ENCODE measurements around the gene RPS28. TPM values are rescaled to one million over a fixed set of nuclear protein-coding genes. Genes with fewer than 3 reads are reported as not detected.
"Not testable (repeated sequence)": the region's sequence is repeated elsewhere in the genome, so short reads cannot be mapped to it uniquely, and the experiment has no call there.

Gene RPS28
- 1,000 to 10,000 TPM; 1,256 to 2,811 (median 2,461) TPM for polyA plus RNA-seq (ENCODE audit: low read depth in 6 of 6)

DNA sequence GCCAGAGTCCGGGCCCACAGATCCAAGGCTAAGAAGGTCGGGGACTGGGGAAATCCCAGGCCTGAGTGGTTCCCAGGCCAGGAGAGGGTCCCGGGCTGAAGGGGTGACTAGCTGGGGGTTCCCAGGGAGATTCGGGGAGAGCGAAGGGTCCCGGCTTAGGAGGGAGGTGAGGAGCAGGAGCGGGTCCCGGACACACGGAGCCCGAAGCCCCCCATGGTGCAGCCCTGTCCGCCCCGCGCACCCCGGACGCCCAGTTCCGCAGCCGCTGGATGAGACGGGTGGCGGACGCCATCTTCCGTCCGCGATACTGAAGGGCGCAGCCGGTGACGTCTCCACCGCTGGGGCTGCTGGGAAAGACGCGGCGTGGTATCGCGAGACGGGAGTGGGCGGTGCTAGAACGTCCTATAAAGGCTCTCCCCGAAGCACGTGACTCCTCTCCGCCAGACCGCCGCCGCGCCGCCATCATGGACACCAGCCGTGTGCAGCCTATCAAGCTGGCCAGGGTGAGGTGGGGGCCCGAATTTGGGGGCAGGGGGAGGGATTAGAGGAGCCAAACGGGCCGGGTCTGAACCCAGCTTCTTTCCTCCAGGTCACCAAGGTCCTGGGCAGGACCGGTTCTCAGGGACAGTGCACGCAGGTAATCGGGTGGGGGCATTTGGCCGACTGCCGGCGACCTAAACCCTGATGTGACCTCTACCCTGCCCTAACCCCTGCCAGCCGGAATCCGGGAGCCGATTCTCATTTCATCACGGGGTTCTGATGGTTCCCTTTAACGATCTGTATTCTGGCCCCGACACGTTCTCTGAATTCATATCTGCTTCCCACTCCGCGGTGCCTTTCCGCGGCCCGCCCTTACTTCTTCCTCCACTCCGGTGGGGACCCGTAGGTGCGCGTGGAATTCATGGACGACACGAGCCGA is at the start of gene RPS28, which contains the start of gene NDUFA7:
Gene RPS28, plus strand, starts transcription at position 430 of the 919 bp plus-strand sequence. Its CDS starts 35 bp downstream, at position 465.
Gene NDUFA7, minus strand, starts transcription at position 309 of the 919 bp plus-strand sequence. Its CDS starts 17 bp downstream, at position 292.
- H3K9me3 Mint-ChIP-seq = no peaks in the 10 kb centered on the region
- no peaks in the 10 kb centered on the region for H3K36me3 Mint-ChIP-seq
- peak within 1 kb of the TSS; percentile 92 to 100 (median 98) for H3K27ac Mint-ChIP-seq
- H3K27me3 Mint-ChIP-seq = no peaks in the 10 kb centered on the region
- DNase-seq (peak; percentile 96), ATAC-seq (ENCODE audit: low read depth in 2 of 2) (peak; percentile 96 to 97)
- H3K4me3 Mint-ChIP-seq = peak within 1 kb of the TSS; percentile 95 to 99 (median 98)
- H3K4me1 Mint-ChIP-seq = peaks cover 19 to 52% (median 33%) of the 10 kb centered on the region in 3 donors

DNA sequence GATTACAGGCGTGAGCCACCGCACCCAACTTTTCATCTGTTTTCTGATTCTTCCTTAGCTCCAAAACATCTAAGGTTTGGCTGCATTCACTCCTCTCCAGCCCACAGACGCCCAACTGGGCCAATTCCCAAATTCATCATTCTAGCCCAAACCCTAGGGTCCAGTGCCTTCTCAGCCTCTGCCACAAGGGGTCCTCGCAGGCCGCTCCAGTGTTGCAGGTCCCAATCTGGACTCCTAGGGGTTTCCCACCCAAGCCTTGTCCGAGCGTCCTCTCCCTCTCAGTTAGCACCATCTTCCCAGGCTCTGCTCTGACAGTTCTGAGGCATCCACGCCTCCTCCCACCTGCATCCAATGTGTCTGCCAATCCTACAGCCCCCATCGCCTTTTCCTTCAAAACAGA is 44.8 kb upstream of the RPS28 start:
- not testable (repeated sequence) for H3K36me3 Mint-ChIP-seq, H3K27me3 Mint-ChIP-seq, H3K27ac Mint-ChIP-seq, H3K4me1 Mint-ChIP-seq, H3K4me3 Mint-ChIP-seq, DNase-seq, H3K9me3 Mint-ChIP-seq
- ATAC-seq (ENCODE audit: low read depth in 2 of 2) = peak; percentile 46 to 50

DNA sequence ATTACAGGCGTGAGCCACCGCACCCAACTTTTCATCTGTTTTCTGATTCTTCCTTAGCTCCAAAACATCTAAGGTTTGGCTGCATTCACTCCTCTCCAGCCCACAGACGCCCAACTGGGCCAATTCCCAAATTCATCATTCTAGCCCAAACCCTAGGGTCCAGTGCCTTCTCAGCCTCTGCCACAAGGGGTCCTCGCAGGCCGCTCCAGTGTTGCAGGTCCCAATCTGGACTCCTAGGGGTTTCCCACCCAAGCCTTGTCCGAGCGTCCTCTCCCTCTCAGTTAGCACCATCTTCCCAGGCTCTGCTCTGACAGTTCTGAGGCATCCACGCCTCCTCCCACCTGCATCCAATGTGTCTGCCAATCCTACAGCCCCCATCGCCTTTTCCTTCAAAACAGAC is 30.0 kb upstream of the RPS28 start:
- not testable (repeated sequence) for H3K27me3 Mint-ChIP-seq, H3K27ac Mint-ChIP-seq, H3K4me1 Mint-ChIP-seq, DNase-seq, H3K36me3 Mint-ChIP-seq, H3K4me3 Mint-ChIP-seq, H3K9me3 Mint-ChIP-seq
- peak in 1 of 2 donors; percentile 49 for ATAC-seq (ENCODE audit: low read depth in 2 of 2)

DNA sequence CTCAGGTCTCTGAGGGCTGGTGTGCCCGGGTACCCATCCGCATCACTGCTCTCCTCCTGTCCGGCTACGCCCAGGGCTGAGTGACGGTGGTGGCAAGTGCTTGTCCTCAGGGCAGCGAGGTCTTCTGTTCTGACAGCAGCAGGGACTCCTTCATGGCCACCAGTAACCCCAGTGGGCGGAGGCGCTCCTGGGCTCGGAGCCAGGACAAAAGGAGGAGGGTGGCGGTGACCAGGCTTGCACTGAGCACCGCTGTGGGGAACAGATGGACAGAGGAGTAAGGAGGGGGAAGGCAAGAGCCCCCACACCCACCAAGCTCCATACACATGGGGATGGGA is 19.0 kb upstream of the RPS28 start:
- Mint-ChIP-seq H3K4me3 (no peak overlapping the region), H3K9me3 (no peaks in the 10 kb centered on the region), H3K27me3 (no peaks in the 10 kb centered on the region), H3K36me3 (no peaks in the 10 kb centered on the region), H3K27ac (no peak overlapping the region), H3K4me1 (peaks cover 5 to 13% (median 13%) of the 10 kb centered on the region in 3 donors)
- no peak for ATAC-seq (ENCODE audit: low read depth in 2 of 2)
- no peak for DNase-seq

DNA sequence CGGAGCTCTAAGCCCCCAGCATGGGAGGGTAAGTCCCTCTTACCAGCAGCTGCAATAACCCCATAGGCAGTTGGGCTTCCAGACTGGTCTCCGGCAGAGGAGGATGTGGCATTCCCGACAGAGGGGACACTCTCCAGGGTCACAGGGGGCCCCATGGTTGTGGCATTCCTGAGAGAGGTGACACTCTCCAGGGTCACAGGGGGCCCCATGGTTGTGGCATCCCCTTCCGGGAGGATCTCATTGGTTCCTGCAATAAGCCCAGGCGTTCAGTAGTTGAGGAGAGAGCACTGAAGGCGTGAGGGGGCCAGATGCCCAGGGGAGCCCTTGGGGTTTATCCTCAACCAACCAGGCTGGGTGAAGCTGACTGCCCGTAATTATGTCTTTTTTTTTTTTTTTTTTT is 18.6 kb upstream of the RPS28 start:
- DNase-seq (no peak), ATAC-seq (ENCODE audit: low read depth in 2 of 2) (no peak)

DNA sequence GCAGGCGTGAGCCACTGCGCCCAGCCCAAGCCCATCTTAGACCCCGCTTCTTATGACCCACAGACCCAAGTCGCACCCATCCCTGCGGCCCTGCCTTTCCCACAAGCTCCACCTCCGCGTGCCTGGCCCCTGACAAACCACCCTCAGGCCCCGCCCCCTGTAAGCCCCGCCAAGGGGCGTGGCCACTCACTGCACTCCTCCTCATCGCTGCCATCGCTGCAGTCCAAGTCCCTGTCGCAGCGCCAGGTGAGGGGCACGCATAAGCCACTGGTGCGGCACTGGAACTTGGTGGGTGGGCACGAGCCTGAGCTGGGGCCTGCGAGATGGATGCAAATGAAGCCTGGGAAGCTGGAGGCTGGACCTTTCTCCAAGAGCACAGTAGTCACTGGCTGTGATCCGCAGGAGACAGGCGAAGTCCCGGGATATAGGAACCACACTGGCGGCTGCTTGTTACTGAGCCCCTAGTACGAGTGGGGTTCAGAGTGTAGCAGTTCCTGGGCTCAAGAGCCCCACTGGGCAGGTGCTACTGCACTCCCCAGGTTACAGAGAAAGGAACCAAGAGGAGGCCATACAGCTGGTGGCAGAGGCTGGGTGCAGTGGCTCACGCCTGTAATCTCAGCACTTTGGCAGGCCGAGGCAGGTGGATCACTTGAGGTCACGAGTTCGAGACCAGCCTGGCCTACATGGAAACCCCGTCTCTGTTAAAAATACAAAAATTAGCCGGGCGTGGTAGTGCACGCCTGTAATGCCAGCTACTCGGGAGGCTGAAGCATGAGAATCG is 16.3 kb upstream of the RPS28 start:
- peak overlapping the region in 1 of 6 donors; percentile 44 for H3K27ac Mint-ChIP-seq
- peak overlapping the region in 1 of 8 donors; percentile 38 for H3K4me3 Mint-ChIP-seq
- no peaks in the 10 kb centered on the region for H3K9me3 Mint-ChIP-seq
- no peaks in the 10 kb centered on the region for H3K36me3 Mint-ChIP-seq
- ATAC-seq (ENCODE audit: low read depth in 2 of 2) (no peak), DNase-seq (no peak)
- peaks cover 19 to 32% (median 26%) of the 10 kb centered on the region in 3 donors for H3K4me1 Mint-ChIP-seq
- no peaks in the 10 kb centered on the region for H3K27me3 Mint-ChIP-seq

More for the DNA sequence above, 18.6 kb upstream of the RPS28 start:
- Mint-ChIP-seq H3K4me3 (no peak overlapping the region), H3K27ac (no peak overlapping the region), H3K36me3 (no peaks in the 10 kb centered on the region), H3K9me3 (no peaks in the 10 kb centered on the region), H3K27me3 (no peaks in the 10 kb centered on the region), H3K4me1 (peaks cover 9 to 17% (median 16%) of the 10 kb centered on the region in 3 donors)

DNA sequence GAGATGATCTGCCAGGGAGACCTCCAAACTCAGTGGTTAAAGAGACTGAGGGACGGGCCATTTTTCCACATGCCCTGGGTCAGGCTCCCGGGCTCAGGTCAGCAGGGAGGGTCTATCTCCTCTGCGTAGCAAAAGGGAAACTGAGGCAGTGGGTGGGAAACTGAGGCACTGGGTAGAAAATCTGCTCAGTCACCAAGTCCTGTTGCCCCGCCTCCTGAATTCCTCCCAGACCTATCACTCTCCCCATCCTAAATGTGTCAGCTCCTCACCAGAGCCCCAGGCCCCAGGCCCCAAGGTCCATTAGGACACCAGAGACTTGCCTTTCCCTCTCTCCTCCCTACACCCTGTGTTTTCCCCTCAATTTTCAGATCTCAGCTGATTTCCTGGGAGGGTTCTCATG is 15.5 kb upstream of the RPS28 start:
- Mint-ChIP-seq H3K27ac (peak overlapping the region in 1 of 6 donors; percentile 51), H3K4me3 (peak overlapping the region in 2 of 8 donors; percentile 47 to 92), H3K27me3 (no peaks in the 10 kb centered on the region), H3K36me3 (no peaks in the 10 kb centered on the region), H3K9me3 (no peaks in the 10 kb centered on the region), H3K4me1 (peaks cover 19 to 32% (median 26%) of the 10 kb centered on the region in 3 donors)
- ATAC-seq (ENCODE audit: low read depth in 2 of 2) = no peak
- DNase-seq = no peak

DNA sequence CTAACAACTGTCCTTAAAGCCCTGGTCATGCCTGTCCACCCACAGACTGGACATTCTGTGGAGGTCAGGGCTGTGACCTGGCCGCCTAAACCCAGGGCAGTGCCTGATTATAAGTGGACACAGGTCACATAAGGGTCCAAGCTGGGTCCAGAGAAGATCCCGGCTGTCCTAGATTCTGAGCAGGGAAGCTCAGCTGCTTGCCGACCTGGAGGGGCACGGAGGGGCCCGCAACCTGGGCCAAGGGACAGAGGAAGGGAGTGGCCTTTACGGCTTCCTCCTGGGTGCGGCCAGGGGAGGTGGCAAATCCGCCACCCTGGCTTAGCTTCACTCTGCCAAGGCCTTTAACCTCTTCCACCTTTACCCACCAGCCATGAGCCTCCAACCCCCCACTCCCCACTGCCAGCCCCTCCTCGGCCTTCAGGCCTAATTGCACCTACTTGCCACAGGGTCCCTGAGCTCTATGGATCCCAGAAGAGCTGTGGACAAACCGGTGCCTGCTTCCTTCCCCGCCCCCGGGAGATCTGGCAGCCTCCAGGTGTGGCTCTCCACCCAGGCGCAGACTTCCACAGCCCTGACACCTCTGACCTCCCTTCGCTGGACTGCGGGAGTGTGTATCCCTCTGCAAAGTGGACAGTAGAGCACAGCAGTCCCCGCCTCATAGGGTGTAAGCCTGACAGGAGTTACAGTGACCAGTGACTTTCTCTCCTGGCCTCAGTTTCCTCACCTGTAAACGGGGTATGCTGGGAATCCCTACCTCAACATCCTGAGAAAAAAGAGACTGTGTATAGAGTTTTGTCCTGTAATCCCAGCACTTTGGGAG is 14.9 kb upstream of the RPS28 start:
- H3K27ac Mint-ChIP-seq = peak overlapping the region in 3 of 6 donors; percentile 51 to 86 (median 82)
- peak overlapping the region; percentile 82 to 94 (median 92) for H3K4me3 Mint-ChIP-seq
- no peak for DNase-seq
- no peaks in the 10 kb centered on the region for H3K9me3 Mint-ChIP-seq
- no peaks in the 10 kb centered on the region for H3K36me3 Mint-ChIP-seq
- H3K27me3 Mint-ChIP-seq = no peaks in the 10 kb centered on the region
- no peak for ATAC-seq (ENCODE audit: low read depth in 2 of 2)
- peaks cover 19 to 32% (median 26%) of the 10 kb centered on the region in 3 donors for H3K4me1 Mint-ChIP-seq

DNA sequence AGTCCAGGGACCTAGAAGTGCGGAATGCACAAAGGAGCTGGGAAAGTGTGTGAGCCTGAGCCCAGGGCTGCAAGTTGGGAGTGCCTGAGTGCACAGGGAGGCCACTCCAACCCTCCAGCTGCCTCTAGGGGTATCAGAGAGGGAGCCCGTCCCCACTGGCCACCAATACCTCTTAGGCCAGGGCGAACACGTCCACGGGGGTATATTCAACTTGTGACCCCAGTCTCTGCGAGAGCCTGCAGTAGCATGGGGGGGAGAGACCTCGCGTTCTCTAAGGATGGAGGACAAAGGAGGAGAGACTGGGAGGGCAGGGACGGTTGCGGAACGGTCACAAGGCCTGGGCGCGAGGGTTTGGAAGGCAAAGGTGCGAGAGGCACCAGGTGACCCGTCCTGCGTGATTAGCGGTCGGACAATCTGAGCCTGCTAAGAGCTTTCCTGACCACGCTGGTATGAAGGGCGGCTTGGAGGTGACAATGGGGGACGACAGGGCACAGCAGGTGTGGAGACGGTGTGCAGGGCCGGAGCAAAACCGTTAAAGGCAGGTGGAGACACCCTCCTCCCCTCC is 13.8 kb upstream of the RPS28 start:
- peak overlapping the region; percentile 82 to 94 (median 92) for H3K4me3 Mint-ChIP-seq
- H3K27ac Mint-ChIP-seq = peak overlapping the region; percentile 9 to 93 (median 86)
- H3K27me3 Mint-ChIP-seq = no peaks in the 10 kb centered on the region
- H3K4me1 Mint-ChIP-seq = peaks cover 19 to 32% (median 26%) of the 10 kb centered on the region in 3 donors
- no peaks in the 10 kb centered on the region for H3K9me3 Mint-ChIP-seq
- no peak for ATAC-seq (ENCODE audit: low read depth in 2 of 2)
- H3K36me3 Mint-ChIP-seq = no peaks in the 10 kb centered on the region
- DNase-seq = no peak

DNA sequence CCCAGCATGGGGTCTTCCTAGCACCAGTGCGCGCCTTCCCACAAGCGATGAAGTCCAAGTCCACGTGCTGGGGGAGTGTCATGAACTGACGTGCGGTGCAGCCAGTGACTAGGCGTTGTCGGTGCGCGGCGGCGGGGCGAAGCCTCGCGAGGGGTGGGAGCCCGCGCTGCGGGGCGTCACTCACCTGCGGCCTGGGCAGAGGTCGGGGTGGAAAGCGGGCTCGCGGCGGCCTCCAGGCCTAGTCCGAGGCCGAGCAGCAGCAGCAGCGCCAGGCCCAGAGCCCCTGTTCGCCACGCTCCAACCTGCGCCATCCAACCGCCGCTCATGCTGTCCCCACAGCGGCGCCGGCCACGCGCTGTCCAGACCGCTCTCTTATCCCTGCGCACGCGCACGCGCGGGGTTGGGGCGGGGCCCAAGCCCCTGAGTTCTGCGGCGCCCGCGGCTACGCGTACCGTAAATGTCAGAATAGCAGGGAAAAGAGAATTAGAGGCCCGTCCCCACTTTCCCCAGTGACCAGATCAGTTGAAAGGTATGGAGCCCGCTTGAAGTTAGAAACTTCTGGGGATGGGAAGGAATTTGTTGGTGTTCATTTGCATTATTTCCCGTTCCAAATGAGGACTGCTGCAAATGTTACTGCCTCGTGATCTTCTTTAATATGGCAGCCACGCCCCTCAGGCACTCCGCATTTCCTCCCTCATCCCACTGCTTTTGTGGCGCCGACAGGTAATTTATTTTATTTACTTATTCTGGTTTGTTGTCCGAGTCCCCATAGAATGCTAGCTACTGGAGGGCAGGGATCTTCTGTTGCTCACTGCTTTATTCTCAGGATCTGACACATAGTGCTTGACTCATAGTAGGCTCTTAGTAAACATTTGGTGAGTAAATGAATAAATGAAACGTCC is 13.1 kb upstream of the RPS28 start, which contains the start of gene CD320:
Gene CD320, minus strand, starts transcription at position 394 of the 902 bp plus-strand sequence. Its CDS starts 68 bp downstream, at position 326.
- Mint-ChIP-seq H3K27ac (peak within 1 kb of the TSS; percentile 9 to 93 (median 86)), H3K36me3 (no peaks in the 10 kb centered on the region), H3K9me3 (no peaks in the 10 kb centered on the region), H3K27me3 (no peaks in the 10 kb centered on the region), H3K4me1 (peaks cover 19 to 32% (median 26%) of the 10 kb centered on the region in 3 donors), H3K4me3 (peak within 1 kb of the TSS; percentile 82 to 94 (median 92))
- ATAC-seq (ENCODE audit: low read depth in 2 of 2) (peak; percentile 89 to 94), DNase-seq (peak; percentile 86)

DNA sequence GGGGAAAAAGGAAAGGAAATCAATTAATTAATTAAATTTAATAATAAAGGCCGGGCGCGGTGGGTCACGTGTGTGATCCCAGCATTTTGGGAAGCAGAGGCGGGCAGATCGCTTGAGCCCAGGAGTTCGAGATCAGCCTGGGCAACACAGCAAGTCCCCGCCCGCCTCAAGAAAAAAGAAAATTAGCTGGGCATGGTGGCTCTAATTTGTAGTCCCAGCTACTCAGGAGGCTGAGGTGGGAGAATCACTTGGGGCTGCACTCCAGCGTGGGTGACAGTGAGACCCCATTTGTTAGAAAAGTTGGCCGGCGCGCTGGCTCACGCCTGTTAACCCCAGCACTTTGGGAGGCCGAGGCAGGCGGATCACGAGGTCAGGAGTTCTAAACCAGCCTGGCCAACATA is 12.4 kb upstream of the RPS28 start:
- Mint-ChIP-seq H3K4me3 (peak overlapping the region; percentile 29 to 94 (median 92)), H3K27ac (peak overlapping the region in 3 of 6 donors; percentile 9 to 90 (median 24)), H3K9me3 (no peaks in the 10 kb centered on the region), H3K4me1 (peaks cover 19 to 32% (median 26%) of the 10 kb centered on the region in 3 donors), H3K36me3 (no peaks in the 10 kb centered on the region), H3K27me3 (no peaks in the 10 kb centered on the region)
- ATAC-seq (ENCODE audit: low read depth in 2 of 2) (no peak), DNase-seq (no peak)

Measured in naive B cell (primary cell).